Astrocyte of the spinal cord (primary cell): ENCODE data around the gene PRMT3.

Experiments used
- DNase-seq: peaks from one replicate; pipeline ENCODE4 v3.0.0; 2011; ENCODE audit warnings: low read depth, low spot score
- H3K4me3 ChIP-seq: 2 replicates; pipeline ENCODE4 v1.5.1; 2011; ENCODE audit warnings: low read depth, mild to moderate bottlenecking, low read length, moderate library complexity
- CTCF ChIP-seq: IDR thresholded peaks from 2 replicates; pipeline ENCODE4 v1.5.1; 2012; ENCODE audit warnings: low read depth, mild to moderate bottlenecking, low read length, inconsistent platforms
- in situ Hi-C: cut with HindIII; loops from 2 replicates; pipeline ENCODE4 v1.10.0; 2017; ENCODE audit warnings: low sequenced_read_pairs

The PRMT3 gene

GRCh38 chr11:20387261-20388095 is at the start of gene PRMT3:
PRMT3 (plus strand) TSS chr11:20387716; CDS start chr11:20387747, 31 bp downstream.
- TF ChIP-seq CTCF: no peak
- H3K4me3 ChIP-seq: peak within 1 kb of the TSS; percentile 67
- DNase-seq: peak; percentile 96
- in situ Hi-C loops: no loop called here

- DNase-seq: no peak
- in situ Hi-C loops: no loop called here
- TF ChIP-seq CTCF: no peak
- no peak overlapping the region for H3K4me3 ChIP-seq
Observed at GRCh38 chr11:20342347-20343141, 45.0 kb upstream of the PRMT3 start.

- in situ Hi-C loops: loop anchor here (25.0 kb wide), 1 partner anchor 214 kb away; no protein-coding TSS in a partner anchor
- H3K4me3 ChIP-seq: no peak overlapping the region
- no peak for DNase-seq
- TF ChIP-seq CTCF: no peak
Observed at GRCh38 chr11:20351136-20351535, 36.4 kb upstream of the PRMT3 start.

- no peak for DNase-seq
- TF ChIP-seq CTCF: no peak
- H3K4me3 ChIP-seq: no peak overlapping the region
- in situ Hi-C loops: loop anchor here (25.0 kb wide), 1 partner anchor 215 kb away; no protein-coding TSS in a partner anchor
Observed at GRCh38 chr11:20351751-20352262, 35.7 kb upstream of the PRMT3 start.

GRCh38 chr11:20353829-20354434 is 33.6 kb upstream of the PRMT3 start:
- peak; percentile 46 for DNase-seq
- H3K4me3 ChIP-seq: no peak overlapping the region
- peak; percentile 89 for TF ChIP-seq CTCF
- in situ Hi-C loops: loop anchor here (25.0 kb wide), 1 partner anchor 217 kb away; no protein-coding TSS in a partner anchor
